Hepatocyte (in vitro differentiated cells): ENCODE measurements around the gene HSPB6. TPM values are rescaled to one million over a fixed set of nuclear protein-coding genes. Genes with fewer than 3 reads are reported as not detected.

ENCODE experiments used
- DNase-seq: peaks from one replicate; pipeline ENCODE4 v3.0.0-alpha.2; 2016; ENCODE audit warnings: low spot score
- H2AFZ ChIP-seq: fragments of 200-600 bp; sonication (generic); 2 replicates; pipeline ENCODE4 v1.6.0; 2016; ENCODE audit warnings: antibody characterized with exemption, mild to moderate bottlenecking
- H3K27ac ChIP-seq: fragments of 200-600 bp; sonication (generic); 2 replicates; pipeline ENCODE4 v1.5.1; 2016; ENCODE audit warnings: mild to moderate bottlenecking
- H3K27me3 ChIP-seq: fragments of 200-600 bp; sonication (generic); 2 replicates; pipeline ENCODE4 v1.6.1; 2016
- H3K36me3 ChIP-seq: fragments of 200-600 bp; sonication (generic); replicated peaks from 2 replicates; pipeline ENCODE4 v1.5.1; 2016; ENCODE audit warnings: low read depth; ENCODE audit not compliant: insufficient read depth
- H3K4me1 ChIP-seq: fragments of 200-600 bp; sonication (generic); 2 replicates; pipeline ENCODE4 v1.5.1; 2016; ENCODE audit warnings: mild to moderate bottlenecking, moderate library complexity; ENCODE audit not compliant: insufficient read depth
- H3K4me2 ChIP-seq: fragments of 200-600 bp; sonication (generic); 2 replicates; pipeline ENCODE4 v1.6.0; 2016
- H3K4me3 ChIP-seq: fragments of 200-600 bp; sonication (generic); 2 replicates; pipeline ENCODE4 v1.5.1; 2016; ENCODE audit warnings: mild to moderate bottlenecking
- H3K79me2 ChIP-seq: fragments of 200-600 bp; sonication (generic); 2 replicates; pipeline ENCODE4 v1.6.0; 2017; ENCODE audit warnings: mild to moderate bottlenecking
- H3K9me2 ChIP-seq: fragments of 200-600 bp; sonication (generic); replicated peaks from 2 replicates; pipeline ENCODE4 v1.6.0; 2017; ENCODE audit warnings: mild to moderate bottlenecking; ENCODE audit not compliant: insufficient read depth
- H3K9me3 ChIP-seq: fragments of 200-600 bp; sonication (generic); 2 replicates; pipeline ENCODE4 v1.5.1; 2016; ENCODE audit warnings: low read depth, mild to moderate bottlenecking
- H4K20me1 ChIP-seq: fragments of 200-600 bp; sonication (generic); 2 replicates; pipeline ENCODE4 v1.6.0; 2016; ENCODE audit warnings: mild to moderate bottlenecking; ENCODE audit not compliant: insufficient read depth, poor library complexity, severe bottlenecking
- EZH2 ChIP-seq: fragments of 200-600 bp; sonication (generic); IDR thresholded peaks from 2 replicates; pipeline ENCODE4 v1.6.1; 2016; ENCODE audit warnings: antibody characterized with exemption, mild to moderate bottlenecking, borderline replicate concordance
- EZH2phosphoT487 ChIP-seq: fragments of 200-600 bp; sonication (generic); IDR thresholded peaks from one replicate; pipeline ENCODE4 v1.6.1; 2018; ENCODE audit warnings: antibody characterized with exemption, mild to moderate bottlenecking, low read depth, moderate library complexity; ENCODE audit not compliant: unreplicated experiment, severe bottlenecking
- WGBS: methylation state at CpG from one replicate; pipeline ENCODE4 v1.1.6; 2016; ENCODE audit warnings: low lambda C conversion rate; ENCODE audit errors: missing lambda C conversion rate; 5-methylcytosine and 5-hydroxymethylcytosine counted together
- polyA plus RNA-seq: library from polyadenylated mRNA; unstranded; fragments of >200 nt; fragmentation: Nextera tagmentation; extraction: Ambion mirVana; gene quantifications from 2 replicates; pipeline ENCODE4 v1.2.1, GENCODE V29; 2016
- total RNA-seq: library from RNA; depleted of rRNA; stranded (reverse); fragments of >200 nt; gene quantifications from 2 replicates; pipeline ENCODE4 v1.2.3, GENCODE V29; 2014
- TF ChIP-seq, protein P1 (sequence below): fragments of 200-600 bp; sonication (generic); IDR thresholded peaks from 2 replicates; pipeline ENCODE4 v1.5.1; 2016; ENCODE audit warnings: antibody characterized with exemption, mild to moderate bottlenecking; ENCODE audit not compliant: poor library complexity

HSPB6 gene
- total and polyA plus RNA-seq, 2 experiments from 2014 or later: 7.1 to 235 TPM

DNA sequence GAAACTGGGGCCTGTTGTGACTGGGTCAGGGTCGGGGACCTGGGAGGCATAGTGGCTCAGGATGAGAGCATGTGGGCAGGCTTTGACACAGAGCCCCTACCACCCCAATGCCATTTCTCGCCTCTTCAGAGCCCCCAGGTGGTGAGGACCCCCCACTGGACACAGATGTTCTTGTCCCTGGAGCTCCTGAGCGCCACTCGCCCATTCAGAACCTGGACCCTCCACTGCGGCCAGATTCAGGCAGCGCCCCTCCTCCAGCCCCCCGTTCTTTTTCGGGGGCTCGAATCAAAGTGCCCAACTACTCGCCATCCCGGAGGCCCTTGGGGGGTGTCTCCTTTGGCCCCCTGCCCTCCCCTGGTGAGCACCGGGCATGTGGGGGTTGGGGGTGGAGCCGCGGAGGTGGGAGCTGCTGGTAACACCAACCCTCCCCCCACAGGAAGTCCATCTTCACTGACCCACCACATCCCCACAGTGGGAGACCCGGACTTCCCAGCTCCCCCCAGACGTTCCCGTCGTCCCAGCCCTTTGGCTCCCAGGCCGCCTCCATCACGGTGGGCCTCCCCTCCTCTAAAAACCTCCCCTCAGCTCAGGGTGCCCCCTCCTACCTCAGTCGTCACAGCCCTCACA lies 24.9 kb downstream of the HSPB6 start:
- H3K36me3 ChIP-seq: no peaks in the 10 kb centered on the region
- H3K27me3 ChIP-seq: no peaks in the 10 kb centered on the region
- no peaks in the 10 kb centered on the region for H3K4me1 ChIP-seq
- H3K4me2 ChIP-seq: no peak overlapping the region
- no peaks in the 10 kb centered on the region for H4K20me1 ChIP-seq
- TF ChIP-seq EZH2: no peak
- TF ChIP-seq, protein P1, sequence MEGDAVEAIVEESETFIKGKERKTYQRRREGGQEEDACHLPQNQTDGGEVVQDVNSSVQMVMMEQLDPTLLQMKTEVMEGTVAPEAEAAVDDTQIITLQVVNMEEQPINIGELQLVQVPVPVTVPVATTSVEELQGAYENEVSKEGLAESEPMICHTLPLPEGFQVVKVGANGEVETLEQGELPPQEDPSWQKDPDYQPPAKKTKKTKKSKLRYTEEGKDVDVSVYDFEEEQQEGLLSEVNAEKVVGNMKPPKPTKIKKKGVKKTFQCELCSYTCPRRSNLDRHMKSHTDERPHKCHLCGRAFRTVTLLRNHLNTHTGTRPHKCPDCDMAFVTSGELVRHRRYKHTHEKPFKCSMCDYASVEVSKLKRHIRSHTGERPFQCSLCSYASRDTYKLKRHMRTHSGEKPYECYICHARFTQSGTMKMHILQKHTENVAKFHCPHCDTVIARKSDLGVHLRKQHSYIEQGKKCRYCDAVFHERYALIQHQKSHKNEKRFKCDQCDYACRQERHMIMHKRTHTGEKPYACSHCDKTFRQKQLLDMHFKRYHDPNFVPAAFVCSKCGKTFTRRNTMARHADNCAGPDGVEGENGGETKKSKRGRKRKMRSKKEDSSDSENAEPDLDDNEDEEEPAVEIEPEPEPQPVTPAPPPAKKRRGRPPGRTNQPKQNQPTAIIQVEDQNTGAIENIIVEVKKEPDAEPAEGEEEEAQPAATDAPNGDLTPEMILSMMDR: no peak
- no peak for TF ChIP-seq EZH2phosphoT487
- no peaks in the 10 kb centered on the region for H3K9me3 ChIP-seq
- H3K79me2 ChIP-seq: no peaks in the 10 kb centered on the region
- no peak overlapping the region for H2AFZ ChIP-seq
- H3K27ac ChIP-seq: no peak overlapping the region
- no peak overlapping the region for H3K4me3 ChIP-seq
- H3K9me2 ChIP-seq: no peaks in the 10 kb centered on the region
- WGBS: 95% methylated on average over 12 of the region's 21 CpGs
- DNase-seq: no peak

- TF ChIP-seq EZH2phosphoT487 (no peak), EZH2 (no peak)
- TF ChIP-seq, protein P1: no peak
- no peaks in the 10 kb centered on the region for H3K36me3 ChIP-seq
- 90% methylated on average over 5 of the region's 9 CpGs for WGBS
Observed at GRCh38 chr19:35731353-35731752, 25.5 kb downstream of the HSPB6 start.

DNA sequence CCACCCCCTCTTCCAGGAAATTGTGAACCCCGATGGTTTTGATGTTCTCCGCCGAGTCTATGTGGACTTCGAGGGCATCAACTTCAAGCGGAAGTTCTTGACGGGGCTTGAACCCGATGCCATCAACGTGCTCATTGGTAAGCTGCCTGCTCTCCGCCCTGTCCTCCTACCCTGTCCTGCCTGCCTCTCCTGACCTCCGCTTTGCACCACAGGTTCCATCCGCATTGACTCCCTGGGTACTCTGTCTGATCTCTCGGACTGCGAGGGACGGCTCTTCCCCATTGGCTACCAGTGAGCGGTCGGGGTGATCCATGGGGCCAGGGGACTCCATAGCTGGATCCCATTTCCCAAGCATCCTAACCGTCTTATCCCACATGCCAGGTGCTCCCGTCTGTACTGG lies 26.5 kb downstream of the HSPB6 start:
- no peaks in the 10 kb centered on the region for H4K20me1 ChIP-seq
- H3K9me2 ChIP-seq: no peaks in the 10 kb centered on the region
- no peak overlapping the region for H2AFZ ChIP-seq
- H3K27ac ChIP-seq: no peak overlapping the region
- TF ChIP-seq EZH2 (no peak), EZH2phosphoT487 (no peak)
- TF ChIP-seq, protein P1: no peak
- no peak overlapping the region for H3K4me2 ChIP-seq
- no peaks in the 10 kb centered on the region for H3K36me3 ChIP-seq
- H3K4me3 ChIP-seq: no peak overlapping the region
- no peaks in the 10 kb centered on the region for H3K27me3 ChIP-seq
- H3K4me1 ChIP-seq: no peaks in the 10 kb centered on the region
- no peak for DNase-seq
- whole genome bisulfite sequencing: 94% methylated on average over 18 of the region's 18 CpGs
- H3K79me2 ChIP-seq: no peaks in the 10 kb centered on the region
- H3K9me3 ChIP-seq: no peaks in the 10 kb centered on the region

More at GRCh38 chr19:35731353-35731752, 25.5 kb downstream of the HSPB6 start:
- no peaks in the 10 kb centered on the region for H3K9me3 ChIP-seq
- H3K4me2 ChIP-seq: no peak overlapping the region
- no peaks in the 10 kb centered on the region for H4K20me1 ChIP-seq
- no peak overlapping the region for H3K4me3 ChIP-seq
- no peak overlapping the region for H3K27ac ChIP-seq
- no peaks in the 10 kb centered on the region for H3K27me3 ChIP-seq
- no peak for DNase-seq
- H3K9me2 ChIP-seq: no peaks in the 10 kb centered on the region
- H2AFZ ChIP-seq: no peak overlapping the region
- no peaks in the 10 kb centered on the region for H3K4me1 ChIP-seq
- H3K79me2 ChIP-seq: no peaks in the 10 kb centered on the region
